CD4-positive, alpha-beta T cell treated with Interleukin-12 subunit alpha and Interleukin-12 subunit beta, for 1 hour (primary cell): ENCODE data around the gene RPRD1B.
"Not testable (repeated sequence)": the region's sequence is repeated elsewhere in the genome, so short reads cannot be mapped to it uniquely, and the experiment has no call there.

ENCODE experiments used
- DNase-seq: peaks from one replicate; pipeline ENCODE4 v3.0.0-alpha.2; 2020

RPRD1B gene

DNA sequence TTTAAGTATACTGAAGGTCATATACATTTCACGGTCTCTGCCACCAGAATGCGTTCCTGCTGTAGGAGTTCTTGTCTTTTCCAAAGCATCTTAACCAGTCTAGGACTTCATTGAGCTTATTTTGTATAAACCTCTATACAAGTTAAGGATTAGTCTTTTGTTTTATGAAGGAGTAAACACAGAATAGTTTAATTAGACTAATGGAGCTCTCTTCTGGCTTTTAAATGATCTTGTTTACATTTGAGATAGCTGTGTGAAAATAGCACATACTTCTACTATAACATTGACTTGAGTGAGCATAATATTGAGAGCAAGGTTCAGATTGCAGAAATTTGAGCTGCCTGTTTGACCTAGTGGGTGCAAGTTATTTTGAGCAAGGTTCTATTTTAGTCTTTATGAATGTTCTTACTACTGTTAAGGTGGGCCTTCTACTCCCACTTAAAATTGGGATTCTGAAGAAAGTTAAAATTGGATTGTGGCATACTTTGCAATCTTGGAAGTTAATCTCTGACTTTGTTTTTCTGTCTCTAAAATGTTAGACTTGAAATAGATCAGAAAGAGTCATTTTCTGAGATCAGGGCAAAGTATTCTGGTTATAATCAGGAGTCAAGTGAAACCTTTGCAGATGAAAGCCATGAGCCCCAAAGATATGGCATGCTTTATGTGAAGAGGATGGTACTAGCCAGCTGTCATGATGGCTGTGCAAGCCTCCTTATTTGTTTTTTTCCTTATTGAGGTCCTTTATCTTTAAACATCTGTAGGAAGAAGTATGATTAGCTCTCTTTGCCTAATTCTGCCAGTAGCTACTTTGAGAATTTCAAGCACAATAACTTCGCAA, 41.8 kb downstream of the RPRD1B start:
- no peak for DNase-seq

DNA sequence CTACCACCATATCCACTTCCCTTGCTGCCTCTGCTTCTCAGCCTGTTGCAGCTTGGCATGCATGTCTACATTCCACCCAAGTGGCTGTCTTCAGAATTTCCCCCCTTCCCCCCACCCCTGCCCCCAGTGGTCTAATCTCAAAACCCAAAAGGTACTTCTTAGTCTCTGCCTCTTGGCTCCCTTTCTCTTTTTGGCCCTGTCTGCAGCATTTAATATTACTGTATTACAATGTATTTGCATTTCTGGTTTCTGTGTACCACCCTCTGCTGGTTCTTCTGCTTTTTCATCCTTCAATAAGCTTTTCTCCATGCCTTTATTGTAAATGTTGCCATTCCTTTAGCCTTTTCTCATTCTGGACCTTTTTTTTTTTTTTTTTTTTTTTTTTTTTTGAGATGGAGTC, 43.0 kb downstream of the RPRD1B start:
- DNase-seq, result no peak

DNA sequence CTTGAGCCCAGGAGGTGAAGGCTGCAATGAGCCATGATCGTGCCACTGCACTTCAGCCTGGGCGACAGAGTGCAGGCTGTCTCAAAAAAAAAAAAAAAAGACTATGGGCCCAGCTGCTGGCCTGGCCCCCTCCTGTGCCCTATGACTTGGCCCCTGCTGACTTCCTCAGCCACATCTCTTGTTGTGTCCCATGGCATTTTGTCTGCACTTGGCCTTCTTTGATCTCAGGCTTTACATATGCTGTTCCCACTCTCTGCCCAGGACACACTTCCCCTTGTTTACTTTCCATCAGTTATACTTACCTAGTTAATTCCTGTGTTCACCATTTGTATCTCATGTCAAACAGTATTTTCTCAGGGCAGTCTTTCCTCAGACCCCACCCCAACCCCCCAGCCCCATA, 44.5 kb downstream of the RPRD1B start:
- DNase-seq, result no peak

DNA sequence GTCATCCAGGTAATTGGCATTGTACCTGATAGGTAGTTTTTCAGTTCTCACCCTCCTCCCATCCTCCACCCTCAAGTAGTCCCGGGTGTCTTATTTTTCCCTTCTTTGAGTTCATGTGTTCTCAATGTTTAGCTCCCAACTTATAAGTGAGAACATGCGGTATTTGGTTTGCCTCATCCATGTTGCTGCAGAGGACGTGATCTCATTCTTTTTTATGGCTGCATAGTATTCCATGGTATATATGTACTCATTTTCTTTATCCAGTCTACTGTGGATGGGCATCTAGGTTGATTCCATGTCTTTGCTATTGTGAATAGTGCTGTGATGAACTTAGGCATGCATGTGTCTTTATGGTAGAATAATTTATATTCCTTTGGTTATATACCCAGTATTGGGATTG, 45.8 kb downstream of the RPRD1B start:
- DNase-seq, result no peak

DNA sequence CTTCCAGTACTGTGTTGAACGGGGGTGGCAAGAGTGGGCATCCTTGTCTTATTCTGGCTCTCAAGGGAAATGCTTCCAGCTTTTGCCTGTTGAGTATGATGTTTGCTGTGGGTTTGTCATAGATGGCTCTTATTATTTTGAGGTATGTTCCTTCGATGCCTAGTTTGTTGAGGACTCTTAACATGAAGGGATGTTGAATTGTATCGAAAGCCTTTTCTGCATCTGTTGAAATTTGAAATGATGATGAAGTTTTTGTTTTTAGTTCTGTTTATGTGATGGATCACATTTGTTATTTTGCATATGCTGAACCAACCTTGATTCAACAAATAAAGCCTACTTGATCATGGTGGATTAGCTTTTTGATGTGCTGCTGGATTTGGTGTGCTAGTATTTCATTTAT, 48.0 kb downstream of the RPRD1B start:
- DNase-seq, result no peak

DNA sequence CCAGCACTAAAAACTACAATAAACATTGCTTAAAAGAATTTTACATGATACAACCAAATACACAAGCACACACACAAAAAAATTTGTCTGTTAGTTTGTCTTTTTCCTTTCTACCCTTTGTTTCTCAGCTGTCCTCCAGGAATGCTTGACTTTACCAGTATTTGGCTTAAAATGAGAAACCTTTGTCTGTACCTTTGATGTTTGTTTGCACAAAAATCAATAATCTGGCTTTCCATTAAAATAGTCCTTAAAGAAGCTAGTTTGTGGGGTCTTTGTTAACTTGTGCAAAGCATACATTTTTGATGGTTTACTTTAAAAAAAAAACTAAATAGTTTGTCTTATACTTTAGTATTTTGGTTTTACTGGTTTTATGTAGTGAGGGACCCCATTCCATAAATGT, 49.3 kb downstream of the RPRD1B start:
- DNase-seq, result no peak

DNA sequence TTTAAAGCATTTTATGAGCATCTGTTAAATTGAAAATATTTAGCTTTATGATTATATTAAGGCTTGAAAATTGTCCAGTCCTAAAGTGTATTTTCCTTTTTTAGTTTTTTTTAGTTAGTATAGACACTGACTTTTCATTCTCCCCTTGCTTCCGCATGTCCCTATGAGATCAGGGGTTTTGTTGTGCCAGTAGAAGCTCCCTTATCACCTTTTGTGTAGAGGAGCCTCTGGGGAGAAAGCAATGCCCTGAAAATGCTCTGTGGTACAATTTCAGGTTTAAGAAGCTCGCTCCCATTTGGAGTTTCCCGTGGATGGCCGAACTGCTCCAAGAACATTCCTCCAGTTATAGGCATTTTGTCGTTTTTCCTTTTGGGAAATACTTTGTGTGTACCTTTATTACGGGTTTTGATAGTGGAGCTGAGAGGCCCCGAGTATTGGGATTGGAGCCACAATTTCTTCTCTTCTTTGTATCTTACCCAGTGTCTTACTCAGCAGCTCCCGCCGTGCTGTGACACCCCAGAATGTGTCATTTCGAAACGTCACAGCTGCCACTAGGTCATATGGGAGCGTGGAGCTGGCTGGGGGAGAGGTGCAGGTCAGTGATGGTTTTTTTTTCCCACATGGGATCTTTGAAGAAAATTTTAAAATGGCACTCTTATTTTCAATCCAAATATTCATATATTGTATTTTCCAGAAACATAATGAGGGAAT, 49.9 kb downstream of the RPRD1B start:
- DNase-seq, result no peak

DNA sequence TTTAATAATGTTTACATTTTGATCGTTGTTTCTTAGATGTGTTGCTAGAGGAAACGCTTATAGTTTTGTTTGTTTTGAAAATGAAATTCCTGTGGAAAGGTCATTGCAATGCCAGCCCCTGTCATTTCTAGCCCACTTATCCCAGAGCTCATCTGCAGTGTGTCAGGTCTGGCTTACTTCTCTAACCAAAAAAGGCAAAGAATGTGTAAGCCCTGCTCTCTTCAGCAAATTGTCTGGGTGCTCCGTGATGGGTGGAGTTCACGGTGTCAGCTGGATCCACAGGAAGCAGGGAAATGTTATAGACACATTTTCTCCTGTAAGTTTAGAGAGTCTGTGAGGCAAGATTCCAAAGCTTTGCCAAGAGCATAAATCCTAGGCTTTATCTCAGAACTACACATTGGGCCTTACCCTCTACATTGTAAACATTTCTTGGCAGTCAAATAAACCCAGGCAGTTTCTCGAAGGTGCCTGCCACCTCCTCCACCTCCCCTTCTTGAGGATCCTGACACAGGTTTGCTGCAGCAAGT, 50.9 kb downstream of the RPRD1B start:
- no peak for DNase-seq

DNA sequence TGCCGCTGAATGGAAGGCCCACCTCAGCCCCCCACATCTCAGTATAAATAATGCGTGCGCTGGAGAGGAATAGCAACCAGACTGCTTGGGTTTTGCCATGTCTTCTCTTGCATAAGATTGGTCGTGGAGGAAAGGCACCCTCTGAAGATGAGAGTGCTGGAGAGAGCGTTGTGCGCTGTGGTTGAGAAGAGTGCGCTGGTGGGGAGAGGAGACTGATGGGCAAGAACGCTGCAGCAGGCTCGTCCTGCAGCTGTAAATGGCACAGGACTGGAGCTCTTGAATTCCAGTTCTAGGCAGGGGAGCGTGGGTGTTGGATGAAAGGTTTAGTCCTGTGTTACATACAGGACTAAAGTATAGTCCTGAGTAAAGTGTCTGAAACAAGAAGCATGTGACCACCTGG, 51.5 kb downstream of the RPRD1B start:
- DNase-seq, result no peak

DNA sequence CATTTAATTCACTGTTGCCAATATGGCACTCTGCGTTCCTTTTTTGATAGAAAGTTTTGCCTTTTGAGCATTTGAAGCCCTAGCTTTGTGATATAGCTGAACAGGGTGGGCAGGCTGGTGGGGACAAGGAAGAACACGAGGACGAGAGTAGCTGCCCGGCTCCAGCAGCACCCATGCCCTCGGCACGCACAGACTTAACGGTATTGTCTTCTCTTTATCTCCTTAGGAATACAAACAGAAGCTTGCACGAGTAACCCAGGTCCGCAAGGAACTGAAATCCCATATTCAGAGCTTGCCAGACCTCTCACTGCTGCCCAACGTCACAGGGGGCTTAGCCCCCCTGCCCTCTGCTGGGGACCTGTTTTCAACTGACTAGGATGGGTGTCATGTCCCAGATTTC, 56.0 kb downstream of the RPRD1B start:
- DNase-seq, result no peak

DNA sequence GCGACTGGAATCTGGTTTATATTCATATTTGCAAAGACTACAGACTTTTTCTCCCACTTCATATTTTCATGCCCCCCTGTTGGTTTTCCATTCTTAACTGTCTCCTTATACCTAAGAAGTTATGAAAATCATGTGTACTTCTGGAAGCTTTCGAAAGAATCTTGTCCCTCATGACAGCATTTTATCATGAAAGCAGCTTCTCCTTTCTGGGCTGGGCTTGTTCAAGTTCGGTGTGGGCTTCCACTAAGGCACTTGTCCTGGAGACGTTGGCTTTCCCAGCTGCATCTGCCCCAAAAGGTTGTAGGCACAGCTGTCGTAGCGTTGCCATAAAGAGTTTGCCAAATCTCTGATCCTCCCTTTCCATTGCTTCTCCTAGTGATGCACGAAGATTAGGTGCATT, 56.5 kb downstream of the RPRD1B start:
- no peak for DNase-seq

DNA sequence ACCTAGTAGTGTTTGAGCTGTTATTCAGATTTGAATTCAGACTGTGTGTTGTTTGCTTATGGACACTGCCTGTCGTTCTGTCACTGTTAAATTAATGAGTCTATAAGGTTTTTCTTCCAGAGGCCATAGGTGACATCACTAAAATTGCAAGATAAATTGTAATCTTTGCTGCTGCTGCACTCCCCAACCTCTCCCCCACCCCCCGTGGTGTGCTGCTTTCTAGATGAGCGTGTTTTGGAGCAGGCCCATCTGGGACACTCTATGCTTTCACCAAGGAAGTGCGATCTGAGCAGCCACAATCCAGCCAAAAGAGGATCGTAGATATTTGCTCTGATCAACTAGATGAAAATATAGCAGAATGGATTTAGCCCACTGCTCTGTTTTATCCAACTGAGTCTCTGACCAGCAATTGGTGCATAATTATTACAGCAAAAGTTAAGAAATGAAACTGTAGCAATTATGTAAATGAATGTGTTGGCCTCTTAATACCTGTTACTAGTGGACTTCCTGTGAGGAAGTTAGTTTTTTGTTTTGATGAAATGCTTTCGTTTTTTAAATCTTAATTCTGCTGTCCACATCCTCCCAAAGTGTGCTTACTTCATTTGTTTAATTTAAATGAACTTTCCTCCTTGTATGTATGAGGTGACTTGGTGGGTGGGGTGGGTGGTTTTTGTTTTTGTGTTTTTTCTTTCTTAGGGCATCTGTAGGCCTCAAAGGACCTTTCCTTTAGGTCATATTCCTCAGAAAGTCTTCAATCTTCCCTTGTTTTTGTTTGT, 58.1 kb downstream of the RPRD1B start:
- DNase-seq, result peak; percentile 16

DNA sequence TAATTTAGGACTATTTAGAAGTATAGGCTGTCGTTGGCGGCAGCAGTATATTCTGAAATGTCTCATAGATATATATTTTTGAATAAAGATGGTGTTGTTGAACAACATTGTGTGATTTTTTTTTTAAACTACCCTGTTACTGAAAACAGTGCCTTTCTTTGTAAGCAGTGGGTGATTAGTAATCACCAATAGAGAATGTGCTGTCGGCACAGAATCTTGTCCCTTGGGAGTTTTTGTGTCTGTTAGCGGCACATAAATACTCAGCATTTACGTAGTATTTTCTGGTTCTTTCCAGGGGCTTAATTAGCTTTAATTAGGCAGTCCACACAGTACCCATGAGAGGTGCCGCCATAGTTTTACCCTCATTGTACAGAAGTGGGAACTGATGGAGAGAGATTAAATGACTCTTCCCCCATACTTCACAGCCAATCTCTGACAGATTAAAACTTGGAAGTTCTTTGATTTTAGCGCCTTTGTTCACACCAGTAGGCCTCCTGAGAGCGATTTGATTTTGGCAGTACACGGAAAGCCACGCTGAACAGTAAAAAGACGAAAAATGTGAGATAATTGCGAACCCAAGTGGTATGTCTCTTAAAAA, 58.8 kb downstream of the RPRD1B start:
- DNase-seq, result no peak

DNA sequence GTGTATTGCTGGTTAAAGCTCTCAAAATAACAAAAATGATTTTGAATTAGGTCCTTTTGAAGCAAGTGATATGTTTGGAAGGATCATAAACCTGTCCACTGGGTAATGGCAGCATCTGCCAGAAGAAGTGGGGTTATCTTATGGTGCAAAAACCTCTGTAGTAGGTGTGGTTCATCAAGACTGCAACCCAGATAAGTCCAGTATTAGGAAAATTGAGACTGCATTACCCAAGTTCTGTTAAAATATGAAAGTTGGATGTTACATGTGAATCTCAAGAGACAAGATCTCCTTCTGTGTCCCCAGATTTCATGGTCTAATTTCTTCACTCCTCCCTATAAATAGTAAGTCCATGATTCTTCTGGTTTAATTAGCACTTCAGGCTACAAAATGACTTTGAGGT, 59.4 kb downstream of the RPRD1B start:
- DNase-seq, result no peak

DNA sequence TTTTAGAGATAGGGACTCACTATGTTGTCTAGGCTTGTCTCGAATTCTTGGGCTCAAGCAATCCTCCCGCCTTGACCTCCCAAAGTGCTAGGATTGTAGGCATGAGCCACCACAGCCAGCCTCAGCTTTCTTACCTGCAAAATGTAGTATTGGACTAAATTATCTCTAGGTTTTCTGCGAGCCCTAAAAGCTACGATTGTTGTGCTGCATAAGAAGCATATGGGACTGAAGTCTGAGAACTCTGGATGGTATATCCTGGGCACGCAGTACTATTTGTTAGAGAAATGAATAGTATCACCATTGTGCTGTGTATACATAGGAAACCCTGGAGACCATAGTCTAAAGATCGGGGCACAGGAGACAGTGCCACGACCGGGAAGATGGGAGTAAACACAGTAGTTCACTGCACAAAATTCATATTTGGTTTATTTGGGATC, 60.1 kb downstream of the RPRD1B start:
- DNase-seq, result no peak

DNA sequence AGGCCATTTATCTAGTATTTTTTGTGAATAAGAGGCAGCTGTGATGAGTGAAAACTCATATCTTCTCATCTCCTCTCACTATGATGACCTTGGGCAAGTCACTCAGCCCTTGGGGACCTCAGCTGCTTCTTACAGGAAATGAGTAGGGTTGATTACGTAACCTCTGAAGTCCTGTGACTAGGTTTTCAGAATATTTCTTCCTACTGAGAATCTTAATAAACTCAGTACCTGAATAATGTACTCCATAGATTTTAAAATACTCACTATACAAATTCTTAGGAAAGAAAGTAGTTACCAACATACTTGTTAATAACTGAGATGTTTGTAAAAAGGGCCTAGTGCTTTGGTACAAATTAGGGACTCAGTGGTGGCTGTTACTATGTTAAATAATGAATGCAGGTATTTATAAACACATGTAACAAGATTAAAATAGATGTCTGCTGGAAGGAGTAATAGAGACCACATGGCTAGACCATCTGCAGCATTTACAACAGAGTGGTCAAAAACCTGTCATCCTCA, 60.9 kb downstream of the RPRD1B start:
- peak; percentile 56 for DNase-seq

DNA sequence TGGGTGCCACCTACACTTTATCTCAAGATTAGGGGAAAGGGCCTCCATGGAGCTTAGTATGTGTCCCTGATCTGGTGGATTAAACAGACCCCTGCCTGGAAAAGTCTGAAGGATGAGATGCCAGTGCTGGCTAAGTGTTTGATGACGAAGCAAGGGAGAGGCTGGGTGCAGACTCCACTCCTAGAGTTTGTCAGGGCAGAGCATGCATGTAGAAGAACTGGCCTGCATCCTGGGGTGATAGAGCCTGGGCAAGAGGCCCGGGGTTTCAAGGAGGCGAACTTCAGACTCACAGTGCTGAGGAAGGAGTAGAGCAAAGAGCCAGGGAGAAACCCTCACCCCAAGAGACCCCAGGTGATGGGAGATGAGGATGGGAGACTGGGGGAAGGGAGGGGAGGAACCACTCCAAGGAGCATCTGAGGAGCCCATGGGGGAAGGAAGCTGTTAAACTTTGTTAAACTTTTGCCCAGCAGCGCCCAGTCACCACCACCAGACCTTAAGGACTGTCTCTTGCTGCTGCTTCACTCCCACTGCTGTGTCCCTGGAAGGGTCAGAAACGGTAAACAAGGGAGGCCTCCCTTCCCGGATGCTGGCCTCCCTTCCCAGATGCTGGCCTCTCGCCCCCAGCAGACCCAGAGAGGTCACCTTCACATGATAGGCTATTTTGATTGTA, 61.6 kb downstream of the RPRD1B start:
- DNase-seq, result no peak

DNA sequence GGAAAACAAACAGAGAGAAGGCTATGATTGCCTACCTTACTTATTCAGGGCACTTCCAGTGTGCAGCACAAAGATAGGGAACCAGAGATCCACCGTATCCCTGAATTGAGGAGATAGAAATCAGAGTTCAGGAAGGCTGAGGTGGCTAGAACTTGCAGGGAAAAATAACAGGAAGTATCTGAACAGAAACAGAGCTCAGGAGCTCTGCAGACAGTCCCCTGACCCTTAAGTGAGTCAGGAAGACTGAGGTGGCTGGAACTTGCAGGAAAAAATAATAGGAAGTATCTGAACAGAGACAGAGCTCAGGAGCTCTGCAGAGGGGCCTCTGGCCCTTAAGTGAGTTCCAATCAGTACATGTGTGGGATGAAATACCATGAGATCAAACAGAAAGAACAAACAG, 65.4 kb downstream of the RPRD1B start:
- no peak for DNase-seq

DNA sequence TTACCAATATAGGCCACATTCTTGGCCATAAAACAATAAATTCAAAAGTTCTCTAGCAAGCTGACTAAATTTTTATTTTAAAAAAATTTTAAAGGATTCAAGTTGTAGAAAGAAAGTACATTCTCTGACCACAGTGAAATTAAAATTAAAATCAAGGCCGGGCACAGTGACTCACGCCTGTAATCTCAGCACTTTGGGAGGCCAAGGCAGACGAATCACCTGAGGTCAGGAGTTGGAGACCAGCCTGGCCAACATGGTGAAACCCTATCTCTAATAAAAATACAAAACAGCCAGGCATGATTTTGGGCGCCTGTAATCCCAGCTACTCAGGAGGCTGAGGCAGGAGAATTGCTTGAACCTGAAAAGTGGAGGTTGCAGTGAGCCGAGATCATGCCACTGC, 68.7 kb downstream of the RPRD1B start:
- not testable (repeated sequence) for DNase-seq

DNA sequence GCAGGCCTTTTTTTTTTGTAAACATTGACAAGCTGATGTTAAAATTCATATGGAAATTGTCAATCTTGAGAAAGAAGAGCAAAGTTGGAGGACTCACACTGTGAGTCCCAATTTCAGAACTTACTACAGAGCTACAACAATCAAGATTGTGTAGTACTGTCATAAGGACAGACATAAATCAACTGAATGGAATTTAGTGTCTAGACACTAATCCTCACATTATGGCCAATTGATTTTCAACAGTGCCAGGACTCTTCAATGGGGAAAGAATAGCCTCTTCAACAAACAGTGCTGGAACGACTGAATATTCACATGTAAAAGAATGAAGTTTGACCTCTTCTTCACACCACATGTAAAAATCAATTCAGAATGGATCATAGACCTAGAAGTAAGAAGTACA, 70.7 kb downstream of the RPRD1B start:
- DNase-seq, result no peak

DNA sequence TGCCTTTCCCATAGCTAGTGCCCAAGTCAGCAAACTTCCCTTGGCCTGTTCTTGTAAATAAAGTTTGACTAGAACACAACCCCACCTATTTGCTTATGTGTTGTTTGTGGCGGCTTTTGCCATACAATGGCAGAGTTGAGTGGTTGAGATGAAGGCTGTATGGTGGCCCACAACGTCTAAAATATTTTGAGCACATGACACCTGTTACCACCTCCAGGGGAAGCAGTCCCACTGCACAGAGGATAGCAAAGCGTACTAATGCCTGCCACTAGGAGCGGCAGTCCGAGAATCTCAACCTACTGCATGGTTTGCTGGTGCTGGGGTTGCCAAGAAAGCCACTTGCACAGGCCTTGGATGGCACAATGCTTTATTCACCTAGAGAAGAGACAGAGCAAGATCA, 72.9 kb downstream of the RPRD1B start:
- DNase-seq, result no peak

DNA sequence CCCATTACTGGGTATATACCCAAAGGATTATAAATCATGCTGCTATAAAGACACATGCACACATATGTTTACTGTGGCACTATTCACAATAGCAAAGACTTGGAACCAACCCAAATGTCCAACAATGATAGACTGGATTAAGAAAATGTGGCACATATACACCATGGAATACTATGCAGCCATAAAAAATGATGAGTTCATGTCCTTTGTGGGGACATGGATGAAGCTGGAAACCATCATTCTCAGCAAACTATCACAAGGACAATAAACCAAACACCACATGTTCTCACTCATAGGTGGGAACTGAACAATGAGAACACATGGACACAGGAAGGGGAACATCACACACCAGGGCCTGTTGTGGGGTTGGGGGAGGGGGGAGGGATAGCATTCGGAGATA, 73.8 kb downstream of the RPRD1B start:
- not testable (repeated sequence) for DNase-seq
